NCI-H526 treated with DMSO at 0.1 percent for 48 hours (cell line): ENCODE results near the gene RGS3.
"Not testable (repeated sequence)": the region's sequence is repeated elsewhere in the genome, so short reads cannot be mapped to it uniquely, and the experiment has no call there.

ENCODE experiments used
- DNase-seq: peaks from one replicate; lab custom pipeline; 2025; lab: John Stamatoyannopoulos, UW

The RGS3 gene

DNA sequence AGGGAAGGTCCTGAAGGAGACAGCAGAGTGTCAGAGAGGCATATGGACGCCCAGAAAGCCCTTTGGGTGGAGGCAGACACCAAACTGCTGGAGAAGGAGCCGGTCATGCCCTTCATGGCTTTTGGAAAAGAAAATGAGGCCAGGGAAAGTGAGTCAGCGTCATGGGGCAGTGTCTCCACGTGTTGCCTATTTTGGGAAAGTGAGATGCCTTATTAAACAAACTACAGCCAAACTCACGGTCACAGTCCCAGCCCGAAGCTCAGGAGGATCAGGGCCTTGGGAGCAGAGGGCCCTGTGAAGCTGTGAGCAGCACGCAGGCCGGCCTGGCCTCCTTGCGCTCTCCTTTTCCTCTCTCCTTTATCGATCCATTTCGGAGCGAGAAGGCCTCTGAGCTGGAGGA, 25.0 kb downstream of the RGS3 start:
- DNase-seq = no peak

DNA sequence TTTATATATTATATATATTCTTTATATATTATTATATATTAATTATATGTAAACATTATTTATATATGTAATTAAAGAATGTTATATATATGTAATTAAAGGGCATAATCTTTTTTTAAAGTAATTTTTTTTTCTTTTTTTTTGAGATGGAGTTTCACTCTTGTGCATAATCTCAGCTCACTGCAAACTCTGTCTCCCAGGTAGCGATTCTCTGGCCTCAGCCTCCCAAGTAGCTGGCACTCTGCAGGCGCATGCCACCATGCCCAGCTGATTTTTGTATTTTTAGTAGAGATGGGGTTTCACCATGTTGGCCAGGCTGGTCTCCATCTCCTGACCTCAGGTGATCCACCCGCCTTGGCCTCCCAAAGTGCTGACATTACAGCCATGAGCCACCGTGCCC, 27.6 kb downstream of the RGS3 start:
- not testable (repeated sequence) for DNase-seq

DNA sequence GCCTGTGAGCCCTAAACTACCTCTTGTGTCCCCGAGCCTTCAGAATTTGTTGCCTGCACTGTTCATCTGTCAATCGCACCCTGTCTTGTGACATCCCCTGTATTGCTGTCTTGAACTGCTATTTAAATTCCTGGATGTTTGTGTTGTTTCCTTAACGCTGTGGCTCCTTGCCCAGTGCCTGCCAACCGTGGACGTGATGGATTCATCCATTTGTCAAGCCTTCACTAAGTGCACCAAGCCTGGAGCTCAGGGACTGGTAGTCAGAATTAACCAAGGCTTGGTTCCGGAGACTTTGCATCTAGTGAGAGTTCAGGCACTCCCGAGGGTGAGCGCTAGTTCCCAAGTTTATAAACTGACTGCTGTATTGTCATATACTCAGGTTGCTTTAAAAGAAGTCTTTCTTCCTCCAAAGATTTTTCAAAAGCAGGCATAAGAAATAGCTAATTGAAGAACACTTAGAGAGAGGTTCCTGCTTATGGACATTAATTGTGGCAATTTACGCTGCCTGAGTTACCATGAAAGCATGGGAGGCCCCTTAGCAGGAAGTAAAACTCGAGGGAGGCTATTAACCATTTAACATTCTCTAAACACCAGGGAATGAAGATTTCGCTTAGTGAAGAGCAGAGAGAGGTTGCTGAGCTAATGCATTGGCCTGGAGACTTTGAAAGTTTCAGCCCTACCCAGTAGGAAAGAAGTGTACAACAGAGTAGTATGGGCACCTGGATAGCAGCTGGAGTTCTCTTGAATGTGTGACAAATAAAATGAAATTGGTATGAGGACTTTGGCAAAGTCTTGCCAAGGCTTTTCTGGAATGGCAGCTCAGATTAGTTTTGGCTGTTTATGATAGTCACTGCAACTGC, 29.0 kb downstream of the RGS3 start:
- no peak for DNase-seq

DNA sequence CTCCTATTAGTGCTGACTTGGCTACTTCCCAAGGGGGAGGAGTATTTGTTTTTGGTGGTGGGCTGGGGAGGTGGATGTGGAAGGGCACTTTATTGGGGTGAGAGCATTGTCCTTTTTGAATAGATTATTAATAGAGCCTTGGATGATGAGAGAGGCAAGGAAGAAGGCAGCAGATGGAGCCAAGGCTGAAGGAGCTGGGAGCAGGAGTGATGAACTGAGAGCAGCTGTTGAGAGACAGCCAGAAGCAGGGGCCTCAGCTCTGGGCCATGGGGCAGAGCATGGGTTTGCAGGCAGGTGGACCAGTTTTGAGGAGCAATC, 29.6 kb downstream of the RGS3 start:
- no peak for DNase-seq

DNA sequence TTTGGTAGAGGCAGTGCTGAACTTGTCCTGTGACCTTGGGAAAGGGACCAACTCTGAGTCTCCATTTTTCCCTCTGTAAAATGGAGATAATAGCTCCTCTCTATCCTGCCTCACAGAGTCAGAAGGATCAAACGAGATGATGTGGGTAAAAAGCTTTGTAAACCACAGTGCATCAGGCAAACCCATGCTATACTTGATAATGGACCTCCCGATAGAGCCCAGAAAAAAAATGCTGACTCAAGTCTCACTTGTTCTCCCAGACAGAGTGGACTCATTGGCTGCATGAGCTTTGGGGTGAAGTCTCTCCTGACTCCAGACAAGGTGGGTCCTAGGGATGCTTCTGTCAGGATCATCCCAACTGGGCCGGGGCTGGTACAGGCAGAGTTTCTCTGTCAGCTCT, 32.0 kb downstream of the RGS3 start:
- DNase-seq = no peak

DNA sequence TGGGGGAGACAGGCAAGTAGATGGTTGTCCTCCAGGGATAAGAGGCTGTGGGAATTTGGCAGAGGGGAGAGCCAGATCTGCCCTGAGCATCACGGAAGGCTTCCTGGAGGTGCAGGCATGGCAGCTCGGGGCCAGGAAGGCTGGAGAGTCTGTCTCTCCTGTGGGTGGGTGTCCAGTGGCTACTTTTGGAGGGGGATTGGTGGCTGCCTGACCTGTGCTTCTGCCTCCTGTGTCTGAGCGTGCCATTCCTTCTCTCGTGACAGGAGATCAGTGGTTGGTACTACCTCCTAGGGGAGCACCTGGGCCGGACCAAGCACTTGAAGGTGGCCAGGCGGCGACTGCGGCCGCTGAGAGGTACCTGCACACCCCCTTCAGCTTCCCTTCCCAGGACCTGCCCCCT, 33.5 kb downstream of the RGS3 start:
- no peak for DNase-seq

DNA sequence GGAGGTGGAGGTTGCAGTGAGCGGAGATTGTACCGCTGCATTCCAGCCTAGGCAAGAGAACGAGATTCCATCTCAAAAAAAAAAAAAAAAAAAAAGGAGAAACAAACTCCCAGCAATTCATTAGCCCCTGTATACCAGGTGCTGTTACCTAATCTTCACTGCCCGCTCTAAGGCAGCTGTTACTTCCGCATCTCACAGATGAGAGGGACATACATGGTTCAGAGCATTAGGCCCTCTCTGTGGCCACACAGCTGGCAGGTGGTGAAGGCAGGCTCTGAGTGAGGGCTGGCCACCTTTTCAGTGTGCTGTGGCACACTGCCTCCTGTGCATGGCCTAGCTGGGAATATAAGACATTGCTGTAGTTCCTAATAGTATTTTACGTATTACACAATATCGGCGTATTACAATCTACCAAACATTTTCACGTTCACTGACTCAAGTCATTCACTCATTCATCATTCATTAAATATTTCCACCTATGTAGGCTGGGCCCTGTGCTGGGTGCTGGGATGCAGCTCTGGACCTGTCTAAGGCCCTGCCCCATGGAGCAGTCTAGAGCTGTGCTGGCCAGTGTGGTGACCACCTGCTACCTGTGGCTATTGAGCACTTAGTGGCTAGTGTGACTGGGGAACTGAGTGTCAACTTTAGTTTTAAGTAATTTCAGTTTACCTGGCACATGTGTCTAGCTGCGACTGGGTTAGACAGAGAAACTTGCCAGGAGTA, 35.8 kb downstream of the RGS3 start:
- no peak for DNase-seq

DNA sequence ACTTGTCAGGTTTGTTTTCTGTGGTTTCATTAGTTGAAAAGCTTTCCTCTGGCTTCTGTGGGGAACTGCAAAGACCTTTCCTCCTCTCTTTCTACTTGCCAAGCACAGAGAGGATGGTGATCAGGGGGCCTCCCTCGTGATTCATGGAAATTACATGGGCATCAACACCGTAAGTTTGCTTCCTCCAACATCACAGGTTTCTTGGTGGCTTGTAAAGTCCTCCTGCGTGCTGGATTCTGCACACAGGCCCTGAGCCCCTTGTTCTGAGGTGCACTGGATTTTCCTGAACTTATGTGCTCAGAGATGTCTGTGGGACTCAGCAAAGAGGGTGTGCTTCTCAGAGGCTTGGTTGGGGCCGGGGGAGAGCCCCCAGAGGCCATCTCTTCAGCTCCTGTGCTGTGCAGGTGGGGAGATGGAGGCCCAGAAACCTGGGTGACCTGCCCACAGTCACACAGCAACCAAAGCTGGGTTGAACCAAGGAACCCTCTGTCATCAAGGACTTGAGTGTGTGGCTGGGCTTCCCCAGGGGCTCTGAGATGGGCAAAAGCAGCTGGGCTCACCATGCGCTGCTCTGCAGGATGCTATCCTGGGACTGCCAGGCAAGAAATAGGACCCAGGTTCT, 36.5 kb downstream of the RGS3 start:
- DNase-seq = no peak

DNA sequence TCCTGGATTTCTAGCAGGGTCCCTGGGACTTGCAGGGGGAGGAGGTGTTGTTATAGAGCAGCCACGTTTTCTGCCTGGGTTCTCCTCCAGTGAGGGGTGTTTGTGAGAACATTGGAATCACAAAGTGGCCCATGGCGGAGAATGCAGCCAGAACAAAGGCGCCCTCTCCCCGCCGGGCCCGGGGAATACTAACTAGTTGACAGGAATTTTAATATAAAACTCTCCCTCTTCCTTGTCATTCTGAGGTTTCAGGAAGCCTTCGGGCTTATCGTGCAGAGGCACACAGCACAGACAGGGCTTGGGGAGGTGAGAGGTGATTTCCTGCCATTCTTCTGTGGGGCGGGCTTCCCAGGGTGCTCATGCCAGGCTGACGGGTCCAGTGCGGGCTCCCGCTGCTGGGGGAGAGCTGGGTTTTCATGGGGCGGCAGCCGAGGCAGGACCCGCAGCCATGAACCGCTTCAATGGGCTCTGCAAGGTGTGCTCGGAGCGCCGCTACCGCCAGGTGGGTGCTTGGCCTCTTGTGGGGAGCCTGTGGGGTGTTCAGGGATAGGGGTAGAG, 37.7 kb downstream of the RGS3 start:
- DNase-seq = no peak

DNA sequence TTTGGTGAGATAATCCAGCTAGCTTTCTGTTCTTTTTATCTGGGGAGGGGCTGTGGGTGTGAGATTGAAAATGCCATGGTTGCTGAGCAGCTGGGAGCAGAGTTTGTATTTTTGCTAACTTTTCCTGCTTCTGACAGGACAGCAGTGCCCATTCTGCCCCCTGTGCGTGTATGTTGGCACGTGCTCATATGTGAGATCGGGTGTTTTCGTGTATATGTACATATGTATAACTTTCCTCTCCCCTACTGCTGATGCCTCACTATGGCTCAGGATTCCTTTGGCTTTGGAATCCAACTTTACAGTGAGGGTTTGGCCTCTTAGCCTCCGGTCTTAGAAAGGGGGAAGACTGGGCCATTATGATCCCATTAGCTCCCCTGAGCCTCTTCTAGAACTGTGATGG, 38.3 kb downstream of the RGS3 start:
- DNase-seq = no peak

DNA sequence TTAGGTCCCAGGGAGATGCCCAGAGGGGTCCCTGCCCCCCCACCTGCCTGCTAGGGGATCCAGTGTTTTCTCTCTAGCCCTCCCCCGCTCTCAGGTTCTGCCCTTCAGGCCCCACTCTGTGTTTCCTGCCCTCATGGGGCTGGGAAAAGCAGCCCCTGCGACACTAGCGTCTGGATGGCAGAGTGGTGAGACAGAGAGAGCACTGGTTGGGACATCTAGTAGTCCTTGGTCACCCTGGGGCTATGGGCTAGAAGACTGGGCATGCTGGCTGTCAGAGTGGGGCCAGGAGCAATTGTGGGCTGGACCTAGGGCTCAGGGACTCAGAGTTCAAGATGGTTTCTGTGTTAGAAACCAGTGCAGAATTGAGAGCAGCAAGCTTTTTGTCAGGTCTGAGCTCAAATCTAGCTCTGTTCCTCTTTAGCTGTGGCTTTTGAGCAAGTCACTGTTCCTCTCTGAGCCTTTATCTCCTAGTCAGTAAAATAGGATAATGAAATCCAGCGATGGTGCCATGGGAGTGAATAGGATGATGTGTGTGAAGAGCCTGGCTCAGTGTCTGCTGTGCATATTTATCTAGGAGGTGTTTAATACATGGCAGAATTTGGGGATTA, 39.0 kb downstream of the RGS3 start:
- DNase-seq = no peak

DNA sequence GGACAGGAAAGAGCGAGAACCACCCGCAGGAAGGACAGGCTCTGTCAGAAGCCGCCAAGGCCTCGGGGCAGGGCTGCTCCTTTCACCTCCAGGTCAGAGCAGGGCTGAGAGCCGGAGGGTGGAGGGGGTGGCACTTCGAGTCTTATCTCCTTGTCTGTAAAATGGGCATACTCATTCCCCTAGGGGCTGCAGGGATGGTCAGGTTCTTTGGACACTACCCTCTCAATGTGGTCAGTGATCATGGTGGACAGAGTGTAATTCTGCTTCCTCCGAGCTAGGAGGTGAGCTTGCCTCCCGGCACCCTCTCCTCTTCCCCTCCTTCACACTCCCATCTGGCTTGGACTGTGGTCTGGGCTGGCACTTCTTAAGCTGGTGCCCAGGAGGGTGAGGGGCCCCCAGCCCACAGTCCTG, 39.6 kb downstream of the RGS3 start:
- DNase-seq = no peak

DNA sequence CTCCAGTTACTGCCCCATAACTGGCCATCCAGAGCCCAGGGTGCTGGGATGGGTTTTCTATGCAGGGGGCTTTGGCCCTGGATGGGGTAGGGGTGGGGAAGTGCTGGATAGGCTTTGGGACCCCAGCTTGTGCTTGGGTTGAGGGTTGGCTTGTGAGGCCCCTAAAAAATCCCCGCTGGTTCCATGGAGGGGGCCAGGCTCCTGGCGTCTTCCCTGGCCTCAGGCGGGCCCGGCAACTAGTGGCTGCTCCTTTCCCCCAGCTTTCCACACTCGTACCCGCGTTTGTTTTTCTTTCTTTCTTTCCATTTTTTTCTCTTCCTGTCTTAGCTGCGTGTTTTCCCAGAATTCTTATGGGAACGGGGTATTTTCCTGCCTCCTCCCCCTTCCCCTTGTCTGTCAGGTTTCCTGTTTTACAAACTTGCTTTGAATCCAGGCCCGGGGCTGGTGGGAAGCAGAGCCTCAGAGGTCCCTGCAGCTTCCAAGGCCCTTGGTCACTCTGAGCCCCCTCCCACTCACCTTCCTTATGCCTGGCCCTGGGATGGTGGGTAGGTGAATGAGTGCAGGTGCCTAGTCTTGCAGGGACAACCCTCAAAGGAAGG, 40.2 kb downstream of the RGS3 start:
- DNase-seq = no peak

DNA sequence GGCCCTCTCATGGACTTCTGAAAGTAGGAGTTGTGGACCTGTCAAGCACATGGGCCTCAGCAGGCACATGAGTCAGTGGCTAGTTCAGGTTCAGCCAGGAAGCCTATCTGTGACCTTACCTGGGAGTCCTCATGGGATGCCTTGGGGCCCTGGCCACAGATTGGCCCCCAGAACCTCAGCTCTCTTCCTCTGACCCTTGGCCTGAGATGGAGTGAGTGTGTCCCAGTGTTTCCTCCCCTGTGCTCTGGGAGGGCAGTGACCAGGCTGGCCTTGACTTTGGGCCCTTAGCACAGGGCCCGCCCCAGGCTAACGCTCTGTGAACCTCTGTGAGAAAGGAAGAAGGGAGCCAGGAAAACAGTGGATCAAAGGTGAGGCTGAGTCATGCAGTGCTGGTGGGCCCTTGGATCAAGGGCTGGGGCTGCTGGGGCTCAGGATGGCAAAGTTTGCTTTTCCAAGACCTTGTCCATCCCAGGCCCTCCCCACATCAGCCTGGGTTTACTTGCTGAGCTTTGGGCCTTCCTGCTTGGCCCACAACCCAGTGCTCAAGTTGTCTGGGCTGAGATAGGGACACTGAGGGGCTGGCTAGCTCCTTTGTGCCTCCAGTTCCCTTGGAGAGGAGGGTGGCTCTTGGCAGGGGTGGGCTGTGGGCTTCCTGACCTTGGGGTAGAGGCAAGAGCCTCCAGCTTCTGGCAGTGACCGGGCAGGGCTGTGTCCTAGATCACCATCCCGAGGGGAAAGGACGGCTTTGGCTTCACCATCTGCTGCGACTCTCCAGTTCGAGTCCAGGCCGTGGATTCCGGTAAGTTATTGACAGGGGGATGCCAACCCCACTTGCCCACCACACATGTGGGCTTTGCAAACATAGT, 41.4 kb downstream of the RGS3 start:
- no peak for DNase-seq

DNA sequence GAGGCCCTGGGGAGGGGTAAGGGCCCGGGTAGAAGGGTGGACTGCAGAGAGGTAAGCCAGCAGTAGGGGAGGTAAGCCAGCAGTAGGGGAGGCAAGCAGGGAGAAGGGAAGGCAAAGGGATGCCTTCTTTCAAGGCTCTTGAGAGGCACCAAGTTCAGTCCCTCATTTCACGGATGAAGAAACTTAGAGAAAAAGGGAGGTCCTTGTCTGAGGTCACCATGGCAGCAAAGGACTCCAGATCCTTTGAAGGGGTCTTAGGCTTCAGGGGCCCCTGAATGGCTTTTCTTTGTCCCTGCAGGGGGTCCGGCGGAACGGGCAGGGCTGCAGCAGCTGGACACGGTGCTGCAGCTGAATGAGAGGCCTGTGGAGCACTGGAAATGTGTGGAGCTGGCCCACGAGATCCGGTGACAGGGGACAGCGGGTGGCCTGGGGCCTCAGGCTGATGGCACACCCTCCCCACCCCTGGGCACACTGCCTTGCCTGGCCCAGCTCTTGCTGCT, 42.6 kb downstream of the RGS3 start:
- no peak for DNase-seq

DNA sequence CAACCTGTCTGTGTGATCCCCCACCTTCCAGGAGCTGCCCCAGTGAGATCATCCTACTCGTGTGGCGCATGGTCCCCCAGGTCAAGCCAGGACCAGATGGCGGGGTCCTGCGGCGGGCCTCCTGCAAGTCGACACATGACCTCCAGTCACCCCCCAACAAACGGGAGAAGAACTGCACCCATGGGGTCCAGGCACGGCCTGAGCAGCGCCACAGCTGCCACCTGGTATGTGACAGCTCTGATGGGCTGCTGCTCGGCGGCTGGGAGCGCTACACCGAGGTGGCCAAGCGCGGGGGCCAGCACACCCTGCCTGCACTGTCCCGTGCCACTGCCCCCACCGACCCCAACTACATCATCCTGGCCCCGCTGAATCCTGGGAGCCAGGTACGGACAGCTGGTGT, 43.7 kb downstream of the RGS3 start:
- no peak for DNase-seq

DNA sequence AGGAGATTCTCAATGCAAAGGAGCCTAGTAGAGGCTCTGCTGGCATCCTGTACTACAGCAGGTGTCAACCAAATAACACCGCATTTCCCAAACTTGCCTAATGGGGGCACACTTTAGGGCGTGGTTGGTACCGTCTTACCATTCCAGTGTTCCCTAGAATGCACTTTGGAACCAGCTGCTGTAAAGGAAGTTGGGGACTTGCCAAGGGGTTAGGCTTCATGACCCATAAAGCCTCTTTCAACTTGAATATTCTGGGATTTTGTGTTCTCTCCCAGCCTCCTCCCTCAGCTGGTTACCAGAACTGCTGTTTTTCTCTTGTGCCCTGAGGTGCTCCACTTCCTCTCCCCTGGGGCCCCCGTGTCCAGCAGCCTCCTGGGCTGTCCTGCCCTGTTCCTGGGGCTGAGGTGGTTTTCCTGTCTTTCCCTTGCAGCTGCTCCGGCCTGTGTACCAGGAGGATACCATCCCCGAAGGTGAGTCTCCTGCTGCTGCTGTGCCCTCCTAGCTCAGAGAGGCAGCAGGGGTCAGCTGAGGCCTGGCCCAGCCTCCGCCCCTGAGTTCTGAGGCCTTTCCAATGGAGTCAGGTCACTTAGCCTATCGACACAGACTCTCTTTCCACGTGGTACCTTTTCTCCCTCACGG, 44.7 kb downstream of the RGS3 start:
- DNase-seq = no peak

DNA sequence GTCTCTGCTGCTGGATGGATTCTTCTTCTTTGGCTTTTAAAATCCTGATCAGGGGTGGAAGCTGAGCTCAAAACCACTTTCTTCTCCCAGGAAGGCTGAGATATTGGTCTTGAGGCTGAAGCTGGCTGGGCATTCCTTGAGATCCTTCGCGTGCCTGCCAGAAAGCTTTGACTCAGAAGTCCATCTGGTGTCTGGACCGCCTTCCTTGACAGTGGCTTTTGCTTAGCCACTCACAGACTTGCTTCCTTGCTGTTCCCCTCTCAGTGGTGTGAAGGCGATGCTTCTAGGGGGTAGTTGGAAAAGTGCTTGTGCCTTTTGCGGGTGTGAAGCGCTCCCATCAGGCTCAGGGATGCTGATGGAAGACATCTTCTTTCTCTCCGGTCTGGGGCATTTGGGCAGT, 45.9 kb downstream of the RGS3 start:
- no peak for DNase-seq

DNA sequence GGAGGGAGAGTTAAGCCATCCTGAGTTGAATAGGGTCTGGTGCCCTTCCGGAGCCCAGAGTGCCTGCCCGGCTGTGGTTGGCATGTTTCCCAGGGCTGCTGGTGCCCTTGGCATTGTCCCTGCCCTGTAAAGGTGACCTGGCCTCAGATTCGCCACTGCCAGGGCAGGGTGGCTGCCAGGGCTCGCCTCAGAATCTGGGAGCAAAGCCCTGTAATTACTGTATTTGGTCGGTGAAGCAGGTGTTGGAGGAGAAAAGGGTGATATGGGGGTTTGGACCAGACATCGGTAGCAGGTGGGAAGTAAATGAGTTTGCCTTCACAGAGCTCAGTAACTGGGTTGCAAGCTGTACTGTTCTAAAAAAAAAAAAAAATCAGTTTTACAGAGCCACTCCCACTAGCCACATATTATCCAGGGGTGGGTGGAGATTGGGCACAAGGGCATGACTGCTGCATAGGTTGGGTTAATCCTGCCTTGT, 47.6 kb downstream of the RGS3 start:
- no peak for DNase-seq
